Spinal cord (tissue), 10 donors: Measurements from ENCODE around the gene ACSS3. TPM values are rescaled to one million over a fixed set of nuclear protein-coding genes. Genes with fewer than 3 reads are reported as not detected.
A peak's percentile ranks its signal among the peaks of the same experiment; 100 is the strongest.

Experiments used
- DNase-seq, 6 donors: peaks; one replicate each; pipeline versions ENCODE4 v3.0.0 to v3.0.0-alpha.2; 2013 to 2015; ENCODE audit warnings: low spot score in 6 of 6, low read depth in 4 of 6
- H3K27ac ChIP-seq: one replicate; pipeline ENCODE4 v1.5.1; 2013; ENCODE audit warnings: low read depth, low read length, control low read depth
- H3K27me3 ChIP-seq: one replicate; pipeline ENCODE4 v1.6.1; 2013; ENCODE audit warnings: low read length; ENCODE audit not compliant: control insufficient read depth, insufficient read depth
- H3K36me3 ChIP-seq: one replicate; pipeline ENCODE4 v1.6.1; 2013; ENCODE audit warnings: low read length; ENCODE audit not compliant: control insufficient read depth, insufficient read depth
- H3K4me1 ChIP-seq: one replicate; pipeline ENCODE4 v1.6.1; 2013; ENCODE audit warnings: low read length; ENCODE audit not compliant: control insufficient read depth, insufficient read depth
- H3K4me3 ChIP-seq: one replicate; pipeline ENCODE4 v1.5.1; 2013; ENCODE audit warnings: low read depth, low read length, control low read depth
- H3K9me3 ChIP-seq: one replicate; pipeline ENCODE4 v1.6.1; 2013; ENCODE audit warnings: low read length; ENCODE audit not compliant: control insufficient read depth, insufficient read depth
- WGBS: methylation state at CpG from one replicate; pipeline ENCODE4 v1.1.5; 2013; ENCODE audit warnings: missing lambda C conversion rate; ENCODE audit not compliant: insufficient coverage; 5-methylcytosine and 5-hydroxymethylcytosine counted together
- polyA plus RNA-seq, 2 donors: library from polyadenylated mRNA; unstranded; fragments of 120-200 nt; gene quantifications; one replicate each; pipeline ENCODE4 v1.2.1, GENCODE V29; 2013; ENCODE audit not compliant: insufficient read length in 2 of 2
- total RNA-seq, 2 donors: library from RNA; depleted of rRNA in 1 of 2; stranded (reverse); fragments of 120-200 nt in 1 of 2; fragments of >200 nt in 1 of 2; gene quantifications; one replicate each; pipeline versions ENCODE4 v1.2.3 to v1.2.4, GENCODE V29; 2013 to 2014
- donor health status: healthy.

ACSS3 gene
- total and polyA plus RNA-seq, 4 donors, result 8.7 to 32.1 (median 18.3) TPM

GRCh38 chr12:81078469-81079196, 754 bp downstream of the ACSS3 start:
- no peaks in the 10 kb centered on the region for H3K36me3 ChIP-seq
- peak in 1 of 6 donors; percentile 32 for DNase-seq
- WGBS, result 29% methylated on average over 7 of the region's 10 CpGs
- H3K4me1 ChIP-seq, result peaks cover 14% of the 10 kb centered on the region
- H3K9me3 ChIP-seq, result no peaks in the 10 kb centered on the region
- H3K27me3 ChIP-seq, result peaks cover 12% of the 10 kb centered on the region
- H3K27ac ChIP-seq, result peak overlapping the region; percentile 81
- H3K4me3 ChIP-seq, result peak overlapping the region; percentile 74

GRCh38 chr12:81079280-81080076, 1.6 kb downstream of the ACSS3 start:
- no peaks in the 10 kb centered on the region for H3K9me3 ChIP-seq
- H3K27me3 ChIP-seq, result peaks cover 12% of the 10 kb centered on the region
- H3K27ac ChIP-seq, result peak overlapping the region; percentile 81
- H3K4me3 ChIP-seq, result peak overlapping the region; percentile 74
- WGBS, result 80% methylated on average over 1 of the region's 2 CpGs
- DNase-seq, result no peak
- H3K36me3 ChIP-seq, result no peaks in the 10 kb centered on the region
- H3K4me1 ChIP-seq, result peaks cover 16% of the 10 kb centered on the region

GRCh38 chr12:81080431-81080983, 2.6 kb downstream of the ACSS3 start:
- 75% methylated on average over 2 of the region's 4 CpGs for WGBS
- no peak for DNase-seq

GRCh38 chr12:81081726-81082125, 3.8 kb downstream of the ACSS3 start:
- peaks cover 16% of the 10 kb centered on the region for H3K4me1 ChIP-seq
- H3K27ac ChIP-seq, result no peak overlapping the region
- no peaks in the 10 kb centered on the region for H3K36me3 ChIP-seq
- no CpG with 5 or more reads among the region's 1 CpG for WGBS
- no peak overlapping the region for H3K4me3 ChIP-seq
- H3K9me3 ChIP-seq, result no peaks in the 10 kb centered on the region
- no peak for DNase-seq
- H3K27me3 ChIP-seq, result peaks cover 12% of the 10 kb centered on the region

More at GRCh38 chr12:81080431-81080983, 2.6 kb downstream of the ACSS3 start:
- no peak overlapping the region for H3K4me3 ChIP-seq
- no peaks in the 10 kb centered on the region for H3K36me3 ChIP-seq
- no peak overlapping the region for H3K27ac ChIP-seq
- H3K4me1 ChIP-seq, result peaks cover 16% of the 10 kb centered on the region
- H3K27me3 ChIP-seq, result peaks cover 12% of the 10 kb centered on the region
- no peaks in the 10 kb centered on the region for H3K9me3 ChIP-seq

- H3K4me1 ChIP-seq, result peaks cover 8% of the 10 kb centered on the region
- no peaks in the 10 kb centered on the region for H3K9me3 ChIP-seq
- WGBS, result 100% methylated on average over 1 of the region's 1 CpG
- no peak overlapping the region for H3K4me3 ChIP-seq
- H3K36me3 ChIP-seq, result no peaks in the 10 kb centered on the region
- no peak overlapping the region for H3K27ac ChIP-seq
- no peak for DNase-seq
- peaks cover 6% of the 10 kb centered on the region for H3K27me3 ChIP-seq
These were observed 5.1 kb downstream of the ACSS3 start for GRCh38 chr12:81083018-81083417.

GRCh38 chr12:81083906-81084513, 6.1 kb downstream of the ACSS3 start:
- Histone ChIP-seq H3K36me3 (no peaks in the 10 kb centered on the region), H3K9me3 (no peaks in the 10 kb centered on the region), H3K4me1 (peaks cover 5% of the 10 kb centered on the region), H3K4me3 (no peak overlapping the region), H3K27ac (no peak overlapping the region), H3K27me3 (peaks cover 2% of the 10 kb centered on the region)
- DNase-seq, result no peak
- 82% methylated on average over 3 of the region's 7 CpGs for WGBS

GRCh38 chr12:81084811-81085350, 7.0 kb downstream of the ACSS3 start:
- peaks cover 5% of the 10 kb centered on the region for H3K4me1 ChIP-seq
- no peaks in the 10 kb centered on the region for H3K27me3 ChIP-seq
- no peak overlapping the region for H3K4me3 ChIP-seq
- DNase-seq, result no peak
- no peaks in the 10 kb centered on the region for H3K9me3 ChIP-seq
- H3K27ac ChIP-seq, result no peak overlapping the region
- no peaks in the 10 kb centered on the region for H3K36me3 ChIP-seq
- no CpG with 5 or more reads among the region's 1 CpG for WGBS

- H3K36me3 ChIP-seq, result no peaks in the 10 kb centered on the region
- no peak overlapping the region for H3K27ac ChIP-seq
- WGBS, result no CpG with 5 or more reads among the region's 2 CpGs
- no peak for DNase-seq
- no peaks in the 10 kb centered on the region for H3K27me3 ChIP-seq
- H3K4me1 ChIP-seq, result peaks cover 5% of the 10 kb centered on the region
- H3K4me3 ChIP-seq, result no peak overlapping the region
- H3K9me3 ChIP-seq, result no peaks in the 10 kb centered on the region
These were observed 8.0 kb downstream of the ACSS3 start for GRCh38 chr12:81085832-81086231.

- H3K36me3 ChIP-seq, result no peaks in the 10 kb centered on the region
- no peak overlapping the region for H3K4me3 ChIP-seq
- H3K4me1 ChIP-seq, result peaks cover 5% of the 10 kb centered on the region
- no peaks in the 10 kb centered on the region for H3K27me3 ChIP-seq
- peak in 1 of 6 donors; percentile 68 for DNase-seq
- WGBS, result 57% methylated on average over 2 of the region's 4 CpGs
- no peak overlapping the region for H3K27ac ChIP-seq
- H3K9me3 ChIP-seq, result no peaks in the 10 kb centered on the region
These were observed 8.5 kb downstream of the ACSS3 start for GRCh38 chr12:81086342-81086741.
